GM18505 (cell line): ENCODE measurements around the gene ETV4.
"Not testable (repeated sequence)": the region's sequence is repeated elsewhere in the genome, so short reads cannot be mapped to it uniquely, and the experiment has no call there.

ENCODE experiments used
- ATAC-seq: cut with Tn5 transposase; IDR thresholded peaks from one replicate; pipeline ENCODE4 v1.9.1; 2021; ENCODE audit not compliant: unreplicated experiment
- POLR2A ChIP-seq: IDR thresholded peaks from 4 replicates; pipeline ENCODE4 v1.6.1; 2011; ENCODE audit warnings: borderline replicate concordance; ENCODE audit not compliant: insufficient read depth, insufficient read length; ENCODE audit errors: extremely low read depth

The ETV4 gene

GRCh38 chr17:43528988-43529814 lies 16.9 kb downstream of the ETV4 start:
- TF ChIP-seq POLR2A: no peak
- no peak for ATAC-seq

GRCh38 chr17:43528319-43528987 lies 17.7 kb downstream of the ETV4 start:
- no peak for TF ChIP-seq POLR2A
- no peak for ATAC-seq

- no peak for ATAC-seq
- no peak for TF ChIP-seq POLR2A
These were observed 19.1 kb downstream of the ETV4 start for GRCh38 chr17:43526886-43527648.

- TF ChIP-seq POLR2A: no peak
These were observed 21.1 kb downstream of the ETV4 start for GRCh38 chr17:43524945-43525575.

GRCh38 chr17:43521389-43521788 lies 24.8 kb downstream of the ETV4 start:
- TF ChIP-seq POLR2A: no peak
- no peak for ATAC-seq

More at GRCh38 chr17:43524945-43525575, 21.1 kb downstream of the ETV4 start:
- no peak for ATAC-seq

- no peak for TF ChIP-seq POLR2A
- no peak for ATAC-seq
These were observed 28.3 kb downstream of the ETV4 start for GRCh38 chr17:43517615-43518386.

GRCh38 chr17:43517161-43517560 lies 29.0 kb downstream of the ETV4 start:
- TF ChIP-seq POLR2A: no peak
- no peak for ATAC-seq

GRCh38 chr17:43515656-43516055 lies 30.5 kb downstream of the ETV4 start:
- no peak for ATAC-seq
- TF ChIP-seq POLR2A: no peak

GRCh38 chr17:43511199-43511598 lies 34.9 kb downstream of the ETV4 start:
- not testable (repeated sequence) for ATAC-seq

- not testable (repeated sequence) for ATAC-seq
These were observed 36.7 kb downstream of the ETV4 start for GRCh38 chr17:43509440-43509839.

GRCh38 chr17:43490621-43491020 lies 55.5 kb downstream of the ETV4 start:
- ATAC-seq: no peak
- TF ChIP-seq POLR2A: no peak

- TF ChIP-seq POLR2A: peak; percentile 98
- peak; percentile 92 for ATAC-seq
These were observed 62.2 kb downstream of the ETV4 start, which contains the start of gene DHX8 for GRCh38 chr17:43483674-43484551. Gene DHX8 (plus strand): TSS chr17:43483975. CDS start chr17:43484038, 63 bp downstream.
